Activated CD4-positive, alpha-beta memory T cell treated with anti-CD3 and anti-CD28 coated beads for 36 hours (primary cell): Measurements from ENCODE around the gene PCSK6. TPM values are rescaled to one million over a fixed set of nuclear protein-coding genes. Genes with fewer than 3 reads are reported as not detected.
A peak's percentile ranks its signal among the peaks of the same experiment; 100 is the strongest.

Source experiments
- CTCF ChIA-PET: fragments of 350-600 bp; sonication (Branson Sonifier 250); formaldehyde crosslinking; loops from one replicate; lab custom pipeline; 2021; ENCODE audit warnings: antibody characterized with exemption, inconsistent platforms; lab: Charles Lee
- POLR2A ChIA-PET: fragments of 350-600 bp; sonication (Branson Sonifier 250); formaldehyde crosslinking; loops from one replicate; lab custom pipeline; 2021; ENCODE audit warnings: antibody characterized with exemption; lab: Charles Lee
- DNase-seq: peaks from one replicate; pipeline ENCODE4 v3.0.0-alpha.2; 2020
- H3K27ac Mint-ChIP-seq: one replicate; pipeline ENCODE4 v1.8.0; 2021; ENCODE audit warnings: mixed read lengths
- H3K27me3 Mint-ChIP-seq: one replicate; pipeline ENCODE4 v1.8.0; 2021; ENCODE audit warnings: mixed read lengths
- H3K36me3 Mint-ChIP-seq: one replicate; pipeline ENCODE4 v1.8.0; 2021; ENCODE audit warnings: mixed read lengths
- H3K4me1 Mint-ChIP-seq: one replicate; pipeline ENCODE4 v1.8.0; 2021; ENCODE audit warnings: low read depth, mixed read lengths
- H3K4me3 Mint-ChIP-seq: one replicate; pipeline ENCODE4 v1.8.0; 2021; ENCODE audit warnings: mild to moderate bottlenecking, mixed read lengths
- H3K9me3 Mint-ChIP-seq: one replicate; pipeline ENCODE4 v1.8.0; 2021; ENCODE audit warnings: mixed read lengths
- intact Hi-C: fragments of 100-400 bp; cut with micrococcal nuclease; formaldehyde crosslinking; loops from one replicate; pipeline ENCODE4 v1.15.1; 2023
- total RNA-seq, 2 experiments: library from RNA; stranded (reverse); gene quantifications; one replicate each; pipeline ENCODE4 v1.2.3, GENCODE V29; 2021

PCSK6 gene
- total RNA-seq, 2 experiments from 2014 or later: 0.24 to 0.58 TPM

DNA sequence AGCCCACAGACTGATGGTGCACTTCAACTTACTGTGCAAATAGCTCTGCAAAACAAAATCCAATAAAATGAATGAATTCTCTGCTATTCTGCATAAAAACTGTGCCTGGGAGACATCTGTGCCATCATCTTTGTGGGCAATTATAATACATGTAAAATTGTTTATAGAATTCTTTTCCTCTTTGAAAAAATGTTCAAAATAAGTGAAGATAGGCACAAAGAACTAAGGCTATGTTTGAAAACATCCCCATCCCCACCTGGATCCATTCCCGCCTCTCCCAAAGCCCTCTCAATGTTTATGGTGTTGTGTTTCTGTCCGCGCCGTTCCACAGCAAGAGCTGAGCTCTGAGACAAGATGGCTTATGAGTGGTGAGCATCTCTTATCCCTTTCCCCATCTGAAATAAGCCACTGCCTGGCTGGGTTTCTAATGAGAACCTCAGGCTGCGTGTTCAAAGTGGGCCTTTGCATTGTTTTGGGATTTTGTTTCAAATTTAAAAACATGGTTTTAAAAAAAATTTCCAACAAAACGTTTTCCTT, 172.1 kb downstream of the PCSK6 start:
- no peaks in the 10 kb centered on the region for H3K27me3 Mint-ChIP-seq
- DNase-seq: no peak
- no peak overlapping the region for H3K4me3 Mint-ChIP-seq
- intact Hi-C loops: no loop called here
- ChIA-PET POLR2A (no interaction called here), CTCF (no interaction called here)
- peaks cover 11% of the 10 kb centered on the region for H3K4me1 Mint-ChIP-seq
- no peaks in the 10 kb centered on the region for H3K9me3 Mint-ChIP-seq
- H3K36me3 Mint-ChIP-seq: no peaks in the 10 kb centered on the region
- H3K27ac Mint-ChIP-seq: no peak overlapping the region

GRCh38 chr15:101316529-101316928, 173.0 kb downstream of the PCSK6 start:
- Mint-ChIP-seq H3K27me3 (no peaks in the 10 kb centered on the region), H3K36me3 (no peaks in the 10 kb centered on the region), H3K4me3 (no peak overlapping the region), H3K9me3 (no peaks in the 10 kb centered on the region), H3K27ac (no peak overlapping the region), H3K4me1 (peaks cover 11% of the 10 kb centered on the region)
- no peak for DNase-seq
- ChIA-PET CTCF (interaction anchor here (1.0 kb wide), 1 partner anchor 28 kb away, joined by 3 read pairs; no protein-coding TSS in a partner anchor), POLR2A (no interaction called here)
- intact Hi-C loops: no loop called here

- Mint-ChIP-seq H3K4me3 (no peak overlapping the region), H3K4me1 (peaks cover 7% of the 10 kb centered on the region), H3K36me3 (no peaks in the 10 kb centered on the region), H3K27ac (no peak overlapping the region), H3K9me3 (no peaks in the 10 kb centered on the region), H3K27me3 (no peaks in the 10 kb centered on the region)
- DNase-seq: no peak
- CTCF ChIA-PET: no interaction called here
- intact Hi-C loops: no loop called here
- POLR2A ChIA-PET: no interaction called here
These were observed 173.8 kb downstream of the PCSK6 start for GRCh38 chr15:101315736-101316135.

- H3K4me3 Mint-ChIP-seq: no peak overlapping the region
- POLR2A ChIA-PET: no interaction called here
These were observed 175.0 kb downstream of the PCSK6 start for GRCh38 chr15:101314336-101315125.

GRCh38 chr15:101313041-101313761, 176.3 kb downstream of the PCSK6 start:
- Mint-ChIP-seq H3K27ac (no peak overlapping the region), H3K9me3 (no peaks in the 10 kb centered on the region)
- no peak for DNase-seq

More at GRCh38 chr15:101314336-101315125, 175.0 kb downstream of the PCSK6 start:
- H3K27me3 Mint-ChIP-seq: no peaks in the 10 kb centered on the region
- H3K27ac Mint-ChIP-seq: no peak overlapping the region
- no peak for DNase-seq
- no peaks in the 10 kb centered on the region for H3K36me3 Mint-ChIP-seq
- intact Hi-C loops: no loop called here
- CTCF ChIA-PET: interaction anchor here (1.5 kb wide), 1 partner anchor 327 kb away, joined by 3 read pairs; no protein-coding TSS in a partner anchor
- H3K4me1 Mint-ChIP-seq: no peaks in the 10 kb centered on the region
- no peaks in the 10 kb centered on the region for H3K9me3 Mint-ChIP-seq

GRCh38 chr15:101310508-101310907, 179.0 kb downstream of the PCSK6 start:
- DNase-seq: no peak
- POLR2A ChIA-PET: no interaction called here
- no peaks in the 10 kb centered on the region for H3K9me3 Mint-ChIP-seq
- H3K27ac Mint-ChIP-seq: no peak overlapping the region
- H3K36me3 Mint-ChIP-seq: no peaks in the 10 kb centered on the region
- intact Hi-C loops: no loop called here
- CTCF ChIA-PET: no interaction called here
- H3K4me1 Mint-ChIP-seq: no peaks in the 10 kb centered on the region
- no peak overlapping the region for H3K4me3 Mint-ChIP-seq
- no peaks in the 10 kb centered on the region for H3K27me3 Mint-ChIP-seq

More at GRCh38 chr15:101313041-101313761, 176.3 kb downstream of the PCSK6 start:
- no peak overlapping the region for H3K4me3 Mint-ChIP-seq
- no peaks in the 10 kb centered on the region for H3K4me1 Mint-ChIP-seq
- intact Hi-C loops: no loop called here
- H3K36me3 Mint-ChIP-seq: no peaks in the 10 kb centered on the region
- H3K27me3 Mint-ChIP-seq: no peaks in the 10 kb centered on the region
- CTCF ChIA-PET: interaction anchor here (1.5 kb wide), 1 partner anchor 329 kb away, joined by 3 read pairs; no protein-coding TSS in a partner anchor
- POLR2A ChIA-PET: no interaction called here

- Mint-ChIP-seq H3K36me3 (no peaks in the 10 kb centered on the region), H3K27me3 (no peaks in the 10 kb centered on the region), H3K4me3 (no peak overlapping the region), H3K4me1 (no peaks in the 10 kb centered on the region), H3K9me3 (no peaks in the 10 kb centered on the region), H3K27ac (no peak overlapping the region)
- intact Hi-C loops: no loop called here
- POLR2A ChIA-PET: no interaction called here
- CTCF ChIA-PET: no interaction called here
- DNase-seq: no peak
These were observed 179.4 kb downstream of the PCSK6 start for GRCh38 chr15:101310161-101310480.

DNA sequence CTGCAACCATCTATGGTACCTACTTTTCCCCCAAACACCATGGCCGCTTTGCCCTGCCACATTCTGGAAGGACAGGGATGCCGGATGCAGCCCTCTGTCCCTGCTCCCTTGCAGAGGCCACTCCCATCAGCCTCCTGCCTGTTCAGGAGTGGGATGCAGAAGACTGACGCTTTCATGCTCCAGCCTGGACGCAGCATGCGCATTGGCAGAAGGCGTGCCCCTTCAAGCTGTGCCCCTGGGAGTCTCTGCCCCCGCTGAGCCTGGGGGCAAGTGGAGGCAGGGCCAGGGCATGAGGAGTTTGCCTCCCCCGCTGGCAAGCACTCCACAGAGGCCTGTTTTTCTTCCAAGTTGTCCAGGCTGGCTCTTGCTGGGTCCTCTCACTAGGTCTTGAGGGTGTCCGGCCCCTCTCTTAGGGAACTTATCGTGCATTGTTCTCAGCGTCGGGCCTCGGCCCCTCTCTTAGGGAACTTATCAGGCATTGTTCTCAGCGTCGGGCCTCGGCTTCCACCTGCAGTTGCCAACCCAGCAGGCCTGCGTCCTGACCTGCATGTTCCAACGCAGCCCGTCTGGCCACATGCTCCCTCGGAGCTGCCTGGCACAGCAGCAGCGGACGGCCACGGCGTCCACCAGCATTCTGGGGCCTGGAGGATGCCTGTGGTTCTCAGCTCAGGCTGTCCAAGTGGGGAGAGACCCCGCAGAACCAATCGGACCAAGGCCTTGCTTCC, 179.9 kb downstream of the PCSK6 start:
- Mint-ChIP-seq H3K36me3 (no peaks in the 10 kb centered on the region), H3K27ac (no peak overlapping the region), H3K4me3 (no peak overlapping the region), H3K9me3 (no peaks in the 10 kb centered on the region), H3K4me1 (no peaks in the 10 kb centered on the region), H3K27me3 (no peaks in the 10 kb centered on the region)
- ChIA-PET CTCF (no interaction called here), POLR2A (no interaction called here)
- intact Hi-C loops: no loop called here
- no peak for DNase-seq

DNA sequence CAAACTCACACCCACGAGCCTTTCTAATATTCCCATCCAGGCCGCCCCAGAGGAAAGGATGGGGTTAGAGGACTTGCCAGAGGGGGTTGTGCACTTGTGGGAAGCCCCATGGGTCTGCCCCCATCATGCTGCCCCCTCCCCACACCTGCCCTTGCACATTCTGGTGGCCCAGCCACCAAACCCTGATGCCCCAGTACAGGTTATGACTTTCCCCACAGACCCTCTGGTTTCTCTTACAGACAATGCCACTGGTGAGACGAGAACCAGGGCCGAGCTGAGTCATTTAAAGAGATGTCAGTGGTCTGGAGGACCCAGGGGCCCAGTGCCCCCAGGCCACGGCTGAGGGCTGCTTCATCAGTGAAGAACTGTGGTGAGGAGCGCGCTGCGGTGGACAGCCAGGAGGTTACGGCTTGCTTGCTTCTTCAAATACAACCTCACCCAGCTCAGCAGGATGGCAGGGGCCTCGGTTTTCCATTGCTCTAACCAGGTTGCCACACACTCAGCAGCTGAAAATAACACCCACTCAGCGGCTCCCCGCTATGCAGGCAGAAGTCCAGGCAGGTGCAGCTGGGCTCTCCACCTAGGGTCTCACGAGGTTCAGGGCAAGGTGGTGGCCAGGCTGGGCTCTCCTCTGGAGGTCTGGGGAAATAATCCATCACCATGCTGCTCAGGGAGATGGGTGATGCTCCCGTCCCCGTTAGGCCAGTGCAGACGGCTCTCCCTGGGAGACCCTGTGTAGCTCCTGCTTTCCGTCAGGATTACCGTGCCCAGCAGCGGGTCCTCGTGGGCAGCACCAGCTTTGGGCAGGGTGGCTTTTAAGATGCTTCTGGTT, 180.7 kb downstream of the PCSK6 start:
- intact Hi-C loops: no loop called here
- no peaks in the 10 kb centered on the region for H3K9me3 Mint-ChIP-seq
- H3K4me3 Mint-ChIP-seq: no peak overlapping the region
- no peak for DNase-seq
- H3K4me1 Mint-ChIP-seq: no peaks in the 10 kb centered on the region
- no peaks in the 10 kb centered on the region for H3K36me3 Mint-ChIP-seq
- POLR2A ChIA-PET: no interaction called here
- CTCF ChIA-PET: interaction anchor here (0.7 kb wide), 1 partner anchor 333 kb away, joined by 3 read pairs; no protein-coding TSS in a partner anchor
- H3K27me3 Mint-ChIP-seq: no peaks in the 10 kb centered on the region
- H3K27ac Mint-ChIP-seq: no peak overlapping the region

DNA sequence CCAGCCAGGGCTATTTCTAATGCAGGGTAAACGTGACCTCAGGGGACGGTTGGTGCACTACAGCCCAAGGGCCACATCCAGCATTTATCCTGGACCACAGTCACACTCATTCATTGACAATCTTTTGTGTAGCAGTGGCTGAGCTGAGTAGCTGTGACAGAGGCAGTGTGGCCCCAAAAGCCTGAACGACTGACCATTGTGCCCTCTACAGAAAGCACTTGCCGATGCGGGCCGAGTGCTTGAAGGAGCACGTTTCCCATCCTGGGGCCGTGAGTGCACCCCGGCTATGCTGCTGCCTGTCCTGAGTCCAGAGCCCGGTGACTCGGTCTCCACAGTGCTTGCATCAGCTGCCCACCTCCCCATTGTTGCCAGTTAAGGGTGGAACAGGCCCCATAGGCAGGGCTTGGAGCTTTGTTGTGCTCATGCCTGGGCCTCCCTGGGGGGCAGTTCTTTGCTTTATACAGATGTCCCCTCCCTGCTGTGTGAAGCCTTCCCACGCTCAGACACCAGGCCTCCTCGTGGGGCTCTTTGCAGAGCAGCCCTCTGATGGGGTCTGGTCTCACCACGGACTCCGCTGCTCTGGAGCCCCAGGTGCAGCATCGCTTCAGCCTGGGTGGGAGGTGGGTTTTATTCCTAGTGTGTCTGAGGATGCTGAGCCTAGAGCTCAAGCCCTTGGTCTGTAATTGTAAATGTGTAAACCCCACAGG, 181.5 kb downstream of the PCSK6 start:
- CTCF ChIA-PET: interaction anchor here (0.7 kb wide), 1 partner anchor 333 kb away, joined by 3 read pairs; no protein-coding TSS in a partner anchor
- no peaks in the 10 kb centered on the region for H3K36me3 Mint-ChIP-seq
- H3K27me3 Mint-ChIP-seq: no peaks in the 10 kb centered on the region
- peak; percentile 2 for DNase-seq
- POLR2A ChIA-PET: no interaction called here
- no peak overlapping the region for H3K27ac Mint-ChIP-seq
- no peak overlapping the region for H3K4me3 Mint-ChIP-seq
- intact Hi-C loops: no loop called here
- no peaks in the 10 kb centered on the region for H3K4me1 Mint-ChIP-seq
- no peaks in the 10 kb centered on the region for H3K9me3 Mint-ChIP-seq
